AG04450 (cell line): ENCODE results near the gene DIP2B. TPM values are rescaled to one million over a fixed set of nuclear protein-coding genes. Genes with fewer than 3 reads are reported as not detected.

Experiments used
- CTCF ChIA-PET: fragments of 300-600, 350-600 bp; formaldehyde crosslinking; extraction: SDS; loops from one replicate; lab custom pipeline; 2022; ENCODE audit warnings: antibody characterized with exemption, inconsistent platforms; lab: Charles Lee
- POLR2A ChIA-PET: fragments of 350-600 bp; formaldehyde crosslinking; extraction: SDS; loops from one replicate; lab custom pipeline; 2021; ENCODE audit warnings: antibody characterized with exemption, inconsistent platforms; lab: Yijun Ruan, JAX
- DNase-seq: peaks from one replicate; pipeline ENCODE4 v3.0.0-alpha.2; 2011; ENCODE audit warnings: low read depth, low spot score
- H3K27ac ChIP-seq: one replicate; pipeline ENCODE4 v1.5.1; 2012; ENCODE audit warnings: low read depth, low read length, control low read depth
- H3K27me3 ChIP-seq: one replicate; pipeline ENCODE4 v1.6.0; 2012; ENCODE audit warnings: low read length; ENCODE audit not compliant: control insufficient read depth, insufficient read depth
- H3K4me3 ChIP-seq: 2 replicates; pipeline ENCODE4 v1.5.1; 2011; ENCODE audit warnings: mild to moderate bottlenecking, low read depth, low read length, control low read depth
- H3K9me3 ChIP-seq: 2 replicates; pipeline ENCODE4 v1.5.1; 2012; ENCODE audit warnings: low read length; ENCODE audit not compliant: control insufficient read depth, insufficient read depth
- polyA plus RNA-seq: library from polyadenylated mRNA; depleted of rRNA; stranded (reverse); fragments of >200 nt; gene quantifications from 2 replicates; pipeline ENCODE4 v1.2.3, GENCODE V29; 2011; rRNA removed
- small RNA-seq: library from RNA; depleted of rRNA; stranded (forward); fragments of <200 nt; gene quantifications from one replicate; pipeline ENCODE3, GENCODE V24; 2012; ENCODE audit warnings: low read depth; ENCODE audit not compliant: insufficient read length
- TF ChIP-seq, protein P1 (sequence below): IDR thresholded peaks from 2 replicates; pipeline ENCODE4 v1.5.1; 2011; ENCODE audit warnings: low read depth, low read length, control low read depth, inconsistent platforms

DIP2B gene
- polyA plus RNA-seq, 1 experiment = 22.0 TPM

DNA sequence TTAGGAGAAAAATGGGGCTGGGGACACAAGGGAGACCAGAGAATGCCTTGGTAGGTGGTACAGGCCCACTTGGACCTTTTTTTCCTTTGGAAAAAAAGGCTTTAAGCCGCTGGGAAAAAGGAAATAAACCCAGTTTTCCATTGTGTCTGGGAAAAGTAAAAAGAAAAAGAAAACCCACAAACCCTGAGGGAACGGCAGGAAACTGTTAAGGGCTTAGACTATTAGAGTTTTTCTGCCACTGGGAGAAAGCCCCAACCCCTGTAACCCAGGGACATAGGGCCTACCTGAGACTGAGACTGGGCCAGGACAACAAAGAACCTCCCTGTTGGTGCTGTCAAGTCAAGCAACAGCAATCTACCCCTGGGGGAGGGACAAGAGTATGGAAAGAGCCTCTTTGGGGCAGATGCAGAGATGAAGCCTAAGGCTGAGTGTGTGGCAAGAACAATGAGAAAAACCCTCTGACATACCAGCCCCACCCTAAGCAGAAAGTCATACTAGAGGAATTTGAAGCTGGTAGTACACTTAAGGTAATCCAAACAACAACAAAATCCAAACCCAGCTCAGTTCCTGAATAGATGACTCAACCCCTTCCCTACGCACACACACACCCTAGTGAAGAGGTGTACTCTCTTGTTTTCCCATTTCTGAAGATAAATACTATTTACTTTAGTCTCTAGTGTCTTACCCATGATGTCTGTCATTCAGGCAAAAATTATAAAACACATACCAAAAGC lies 281.9 kb downstream of the DIP2B start:
- H3K4me3 ChIP-seq = no peak overlapping the region
- H3K27ac ChIP-seq = peak overlapping the region; percentile 96
- peak; percentile 93 for DNase-seq
- TF ChIP-seq, protein P1, sequence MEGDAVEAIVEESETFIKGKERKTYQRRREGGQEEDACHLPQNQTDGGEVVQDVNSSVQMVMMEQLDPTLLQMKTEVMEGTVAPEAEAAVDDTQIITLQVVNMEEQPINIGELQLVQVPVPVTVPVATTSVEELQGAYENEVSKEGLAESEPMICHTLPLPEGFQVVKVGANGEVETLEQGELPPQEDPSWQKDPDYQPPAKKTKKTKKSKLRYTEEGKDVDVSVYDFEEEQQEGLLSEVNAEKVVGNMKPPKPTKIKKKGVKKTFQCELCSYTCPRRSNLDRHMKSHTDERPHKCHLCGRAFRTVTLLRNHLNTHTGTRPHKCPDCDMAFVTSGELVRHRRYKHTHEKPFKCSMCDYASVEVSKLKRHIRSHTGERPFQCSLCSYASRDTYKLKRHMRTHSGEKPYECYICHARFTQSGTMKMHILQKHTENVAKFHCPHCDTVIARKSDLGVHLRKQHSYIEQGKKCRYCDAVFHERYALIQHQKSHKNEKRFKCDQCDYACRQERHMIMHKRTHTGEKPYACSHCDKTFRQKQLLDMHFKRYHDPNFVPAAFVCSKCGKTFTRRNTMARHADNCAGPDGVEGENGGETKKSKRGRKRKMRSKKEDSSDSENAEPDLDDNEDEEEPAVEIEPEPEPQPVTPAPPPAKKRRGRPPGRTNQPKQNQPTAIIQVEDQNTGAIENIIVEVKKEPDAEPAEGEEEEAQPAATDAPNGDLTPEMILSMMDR = no peak
- H3K27me3 ChIP-seq = no peaks in the 10 kb centered on the region
- ChIA-PET CTCF (interaction anchor here (4.0 kb wide), 1 partner anchor 22 kb away, joined by 24 read pairs; the partner anchor contains the start of gene ATF1), POLR2A (interaction anchor here (0.6 to 1.1 kb wide), 4 partner anchors 21 to 240 kb away, joined by 3 to 6 read pairs (median 4); partner anchors contain the start of genes ATF1 and SLC11A2)
- H3K9me3 ChIP-seq = no peaks in the 10 kb centered on the region; the same call in 1 of the 2 replicates

DNA sequence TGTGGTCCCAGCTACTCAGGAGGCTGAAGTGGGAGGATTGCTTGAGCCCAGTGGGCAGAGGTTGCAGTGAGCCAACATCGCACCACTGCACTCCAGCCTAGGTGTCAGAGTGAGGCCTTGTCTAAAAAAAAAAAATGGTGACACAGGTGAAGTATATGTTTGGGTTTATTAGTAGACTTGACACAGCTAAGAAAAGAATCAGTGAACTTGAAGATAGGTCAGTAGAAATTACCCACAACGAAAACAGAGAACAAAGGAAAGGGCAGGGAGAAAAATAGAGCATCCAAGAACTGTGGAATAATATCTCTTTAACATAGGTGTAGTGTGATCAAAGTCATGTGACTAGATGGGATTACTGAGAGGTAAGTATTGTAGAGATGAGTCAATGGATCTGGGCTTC lies 282.8 kb downstream of the DIP2B start:
- TF ChIP-seq, protein P1 = no peak
- POLR2A ChIA-PET = interaction anchor here (1.1 kb wide), 2 partner anchors 23 to 239 kb away, joined by 5 to 6 read pairs; partner anchors contain the start of genes ATF1 and SLC11A2
- CTCF ChIA-PET = interaction anchor here (4.0 kb wide), 1 partner anchor 23 kb away, joined by 24 read pairs; the partner anchor contains the start of gene ATF1
- H3K27ac ChIP-seq = peak overlapping the region; percentile 96
- DNase-seq = no peak
- no peak overlapping the region for H3K4me3 ChIP-seq
- no peaks in the 10 kb centered on the region for H3K27me3 ChIP-seq
- no peaks in the 10 kb centered on the region; the same call in 1 of the 2 replicates for H3K9me3 ChIP-seq

- Histone ChIP-seq H3K27ac (peak overlapping the region; percentile 87), H3K4me3 (no peak overlapping the region), H3K9me3 (no peaks in the 10 kb centered on the region; the same call in 1 of the 2 replicates), H3K27me3 (no peaks in the 10 kb centered on the region)
- POLR2A ChIA-PET = interaction anchor here (0.7 to 0.9 kb wide), 4 partner anchors 8 to 124 kb away, joined by 3 to 5 read pairs (median 4); no protein-coding TSS in a partner anchor
- TF ChIP-seq, protein P1 = no peak
- CTCF ChIA-PET = interaction anchor here (0.6 to 4.0 kb wide), 2 partner anchors 24 to 596 kb away, joined by 3 to 24 read pairs; partner anchors contain the start of gene ATF1
- peak; percentile 93 for DNase-seq
Measured at GRCh38 chr12:50788561-50788960, 283.8 kb downstream of the DIP2B start.

- Histone ChIP-seq H3K4me3 (no peak overlapping the region), H3K27me3 (no peaks in the 10 kb centered on the region), H3K27ac (no peak overlapping the region), H3K9me3 (no peaks in the 10 kb centered on the region; the same call in 1 of the 2 replicates)
- POLR2A ChIA-PET = interaction anchor here (0.7 to 0.9 kb wide), 2 partner anchors 23 to 25 kb away, joined by 3 to 4 read pairs; no protein-coding TSS in a partner anchor
- DNase-seq = no peak
- TF ChIP-seq, protein P1 = no peak
- CTCF ChIA-PET = interaction anchor here (1.9 kb wide), 1 partner anchor 197 kb away, joined by 6 read pairs; no protein-coding TSS in a partner anchor
Measured at GRCh38 chr12:50790081-50790480, 285.3 kb downstream of the DIP2B start.

Small RNA genes lying within 50 kb of the gene (small RNA-seq; reads per million reads assigned to genes)
- gene RF00019 (not detected), gene RNU6-238P (not detected), gene RNU6-769P (not detected)

Other genes starting within 250 kb of the DIP2B start
- 177 and 218 TPM in 2 replicates for gene LIMA1, start 221.5 kb upstream of the DIP2B start, polyA plus RNA-seq
- not detected in 2 replicates for gene FAM186A, start 108.4 kb upstream of the DIP2B start, polyA plus RNA-seq
- 19.6 and 25.5 TPM in 2 replicates for gene LARP4, start 104.1 kb upstream of the DIP2B start, polyA plus RNA-seq